HG03025 (cell line): Measurements from ENCODE around the gene MAPK7.
"Not testable (repeated sequence)": the region's sequence is repeated elsewhere in the genome, so short reads cannot be mapped to it uniquely, and the experiment has no call there.

Source experiments
- ATAC-seq: cut with Tn5 transposase; IDR thresholded peaks from one replicate; pipeline ENCODE4 v1.9.1; 2021; ENCODE audit warnings: mild to moderate bottlenecking, moderate library complexity; ENCODE audit not compliant: unreplicated experiment, low FRiP score

Gene MAPK7

GRCh38 chr17:19342611-19343255 is 35.6 kb upstream of the MAPK7 start:
- ATAC-seq, result no peak

- no peak for ATAC-seq
Observed at GRCh38 chr17:19343256-19343630, 35.1 kb upstream of the MAPK7 start.

- no peak for ATAC-seq
Observed at GRCh38 chr17:19343671-19344151, 34.6 kb upstream of the MAPK7 start.

GRCh38 chr17:19344311-19345066 is 33.8 kb upstream of the MAPK7 start:
- no peak for ATAC-seq

- ATAC-seq, result no peak
Observed at GRCh38 chr17:19345067-19345460, 33.2 kb upstream of the MAPK7 start.

GRCh38 chr17:19345486-19346350 is 32.6 kb upstream of the MAPK7 start:
- ATAC-seq, result no peak

- ATAC-seq, result no peak
Observed at GRCh38 chr17:19346351-19347255, 31.7 kb upstream of the MAPK7 start.

- ATAC-seq, result no peak
Observed at GRCh38 chr17:19347323-19348080, 30.8 kb upstream of the MAPK7 start.

GRCh38 chr17:19348081-19348650 is 30.1 kb upstream of the MAPK7 start:
- no peak for ATAC-seq

GRCh38 chr17:19348806-19349205 is 29.5 kb upstream of the MAPK7 start:
- ATAC-seq, result no peak

GRCh38 chr17:19353401-19353800 is 24.9 kb upstream of the MAPK7 start:
- ATAC-seq, result not testable (repeated sequence)

GRCh38 chr17:19354748-19355147 is 23.6 kb upstream of the MAPK7 start:
- no peak for ATAC-seq

- ATAC-seq, result no peak
Observed at GRCh38 chr17:19357351-19357750, 20.9 kb upstream of the MAPK7 start.

- no peak for ATAC-seq
Observed at GRCh38 chr17:19357761-19358160, 20.5 kb upstream of the MAPK7 start.

GRCh38 chr17:19359151-19359550 is 19.1 kb upstream of the MAPK7 start:
- ATAC-seq, result no peak

GRCh38 chr17:19359856-19360255 is 18.4 kb upstream of the MAPK7 start:
- ATAC-seq, result no peak

GRCh38 chr17:19360772-19361171 is 17.5 kb upstream of the MAPK7 start:
- ATAC-seq, result no peak

GRCh38 chr17:19361326-19361725 is 17.0 kb upstream of the MAPK7 start:
- ATAC-seq, result no peak

GRCh38 chr17:19361944-19362276 is 16.4 kb upstream of the MAPK7 start:
- no peak for ATAC-seq
